Parathyroid adenoma (tissue), 2 donors: ENCODE measurements around the gene PWWP2B.

ENCODE experiments used
- H2AFZ ChIP-seq: fragments of 300-600 bp; sonication (generic); one replicate; pipeline ENCODE4 v1.7.0; 2017; ENCODE audit warnings: antibody characterized with exemption, mild to moderate bottlenecking
- H3K27ac ChIP-seq: fragments of 300-600 bp; sonication (generic); one replicate; pipeline ENCODE4 v1.7.0; 2017
- H3K27me3 ChIP-seq: fragments of 300-600 bp; sonication (generic); one replicate; pipeline ENCODE4 v1.7.0; 2017; ENCODE audit warnings: low read length; ENCODE audit not compliant: control insufficient read depth, insufficient read depth
- H3K36me3 ChIP-seq: fragments of 300-600 bp; sonication (generic); one replicate; pipeline ENCODE4 v1.7.0; 2017; ENCODE audit warnings: low read length; ENCODE audit not compliant: control insufficient read depth, insufficient read depth
- H3K4me1 ChIP-seq: fragments of 300-600 bp; sonication (generic); one replicate; pipeline ENCODE4 v1.7.0; 2017; ENCODE audit warnings: control low read depth
- H3K4me2 ChIP-seq: fragments of 300-600 bp; sonication (generic); one replicate; pipeline ENCODE4 v1.7.0; 2017; ENCODE audit warnings: low read length
- H3K4me3 ChIP-seq: fragments of 300-600 bp; sonication (generic); one replicate; pipeline ENCODE4 v1.7.0; 2017; ENCODE audit warnings: low read depth, low read length
- H3K79me2 ChIP-seq: fragments of 300-600 bp; sonication (generic); one replicate; pipeline ENCODE4 v1.7.0; 2017; ENCODE audit warnings: control low read depth
- H3K9ac ChIP-seq: fragments of 300-600 bp; sonication (generic); one replicate; pipeline ENCODE4 v1.7.0; 2017; ENCODE audit warnings: mild to moderate bottlenecking
- H3K9me3 ChIP-seq: fragments of 300-600 bp; sonication (generic); one replicate; pipeline ENCODE4 v1.7.0; 2017; ENCODE audit warnings: low read length; ENCODE audit not compliant: control insufficient read depth
- CTCF ChIP-seq: fragments of 300-600 bp; sonication (generic); IDR thresholded peaks from one replicate; pipeline ENCODE4 v1.7.0; 2017; ENCODE audit warnings: antibody characterized with exemption, mild to moderate bottlenecking
- donor health status: primary hyperparathyroidism.

Gene PWWP2B

GRCh38 chr10:132366006-132366405, 31.0 kb upstream of the PWWP2B start:
- H3K4me2 ChIP-seq: no peak overlapping the region
- TF ChIP-seq CTCF: no peak
- no peak overlapping the region for H3K27ac ChIP-seq
- H3K79me2 ChIP-seq: no peaks in the 10 kb centered on the region
- no peaks in the 10 kb centered on the region for H3K4me1 ChIP-seq
- no peak overlapping the region for H3K9ac ChIP-seq
- no peaks in the 10 kb centered on the region for H3K9me3 ChIP-seq
- no peaks in the 10 kb centered on the region for H3K36me3 ChIP-seq
- H2AFZ ChIP-seq: no peak overlapping the region
- no peak overlapping the region for H3K4me3 ChIP-seq
- no peaks in the 10 kb centered on the region for H3K27me3 ChIP-seq

- no peak overlapping the region for H3K4me3 ChIP-seq
- H3K4me1 ChIP-seq: no peaks in the 10 kb centered on the region
- no peak overlapping the region for H3K4me2 ChIP-seq
- H3K36me3 ChIP-seq: no peaks in the 10 kb centered on the region
- no peak overlapping the region for H3K27ac ChIP-seq
- H3K27me3 ChIP-seq: no peaks in the 10 kb centered on the region
- H3K79me2 ChIP-seq: no peaks in the 10 kb centered on the region
- no peak overlapping the region for H3K9ac ChIP-seq
- no peak for TF ChIP-seq CTCF
- H3K9me3 ChIP-seq: no peaks in the 10 kb centered on the region
- no peak overlapping the region for H2AFZ ChIP-seq
Measured at GRCh38 chr10:132366499-132366898, 30.5 kb upstream of the PWWP2B start.

GRCh38 chr10:132368391-132368790, 28.6 kb upstream of the PWWP2B start:
- Histone ChIP-seq H3K79me2 (no peaks in the 10 kb centered on the region), H3K4me2 (no peak overlapping the region), H3K4me3 (no peak overlapping the region), H3K9ac (no peak overlapping the region), H3K9me3 (no peaks in the 10 kb centered on the region), H2AFZ (no peak overlapping the region), H3K27ac (no peak overlapping the region), H3K27me3 (no peaks in the 10 kb centered on the region), H3K36me3 (no peaks in the 10 kb centered on the region), H3K4me1 (no peaks in the 10 kb centered on the region)
- no peak for TF ChIP-seq CTCF

GRCh38 chr10:132368881-132369635, 27.9 kb upstream of the PWWP2B start:
- Histone ChIP-seq H3K27me3 (no peaks in the 10 kb centered on the region), H3K27ac (no peak overlapping the region), H3K79me2 (no peaks in the 10 kb centered on the region), H3K4me1 (no peaks in the 10 kb centered on the region), H3K4me3 (no peak overlapping the region), H3K36me3 (no peaks in the 10 kb centered on the region), H3K9ac (no peak overlapping the region), H2AFZ (no peak overlapping the region), H3K9me3 (no peaks in the 10 kb centered on the region), H3K4me2 (no peak overlapping the region)
- no peak for TF ChIP-seq CTCF

- no peak for TF ChIP-seq CTCF
- no peak overlapping the region for H2AFZ ChIP-seq
- H3K36me3 ChIP-seq: no peaks in the 10 kb centered on the region
- H3K4me1 ChIP-seq: no peaks in the 10 kb centered on the region
- no peak overlapping the region for H3K9ac ChIP-seq
- no peak overlapping the region for H3K4me2 ChIP-seq
- H3K9me3 ChIP-seq: no peaks in the 10 kb centered on the region
- H3K4me3 ChIP-seq: no peak overlapping the region
- H3K27me3 ChIP-seq: no peaks in the 10 kb centered on the region
- H3K79me2 ChIP-seq: no peaks in the 10 kb centered on the region
- no peak overlapping the region for H3K27ac ChIP-seq
Measured at GRCh38 chr10:132369636-132370185, 27.3 kb upstream of the PWWP2B start.
